Choroid plexus epithelial cell (primary cell): ENCODE measurements around the gene BRD7.

ENCODE experiments used
- DNase-seq: peaks from one replicate; pipeline ENCODE4 v3.0.0-alpha.2; 2010; ENCODE audit warnings: low read depth
- H3K4me3 ChIP-seq: 2 replicates; pipeline ENCODE4 v1.5.1; 2011; ENCODE audit warnings: low read depth, mild to moderate bottlenecking, control low read depth, low read length, moderate library complexity
- CTCF ChIP-seq: conservative IDR thresholded peaks from 2 replicates; pipeline ENCODE4 v1.5.1; 2011; ENCODE audit warnings: low read depth, mild to moderate bottlenecking, control low read depth, inconsistent platforms, low read length, moderate library complexity

BRD7 gene

GRCh38 chr16:50292566-50292948, 76.2 kb downstream of the BRD7 start:
- no peak for TF ChIP-seq CTCF
- no peak overlapping the region for H3K4me3 ChIP-seq
- DNase-seq: no peak

DNA sequence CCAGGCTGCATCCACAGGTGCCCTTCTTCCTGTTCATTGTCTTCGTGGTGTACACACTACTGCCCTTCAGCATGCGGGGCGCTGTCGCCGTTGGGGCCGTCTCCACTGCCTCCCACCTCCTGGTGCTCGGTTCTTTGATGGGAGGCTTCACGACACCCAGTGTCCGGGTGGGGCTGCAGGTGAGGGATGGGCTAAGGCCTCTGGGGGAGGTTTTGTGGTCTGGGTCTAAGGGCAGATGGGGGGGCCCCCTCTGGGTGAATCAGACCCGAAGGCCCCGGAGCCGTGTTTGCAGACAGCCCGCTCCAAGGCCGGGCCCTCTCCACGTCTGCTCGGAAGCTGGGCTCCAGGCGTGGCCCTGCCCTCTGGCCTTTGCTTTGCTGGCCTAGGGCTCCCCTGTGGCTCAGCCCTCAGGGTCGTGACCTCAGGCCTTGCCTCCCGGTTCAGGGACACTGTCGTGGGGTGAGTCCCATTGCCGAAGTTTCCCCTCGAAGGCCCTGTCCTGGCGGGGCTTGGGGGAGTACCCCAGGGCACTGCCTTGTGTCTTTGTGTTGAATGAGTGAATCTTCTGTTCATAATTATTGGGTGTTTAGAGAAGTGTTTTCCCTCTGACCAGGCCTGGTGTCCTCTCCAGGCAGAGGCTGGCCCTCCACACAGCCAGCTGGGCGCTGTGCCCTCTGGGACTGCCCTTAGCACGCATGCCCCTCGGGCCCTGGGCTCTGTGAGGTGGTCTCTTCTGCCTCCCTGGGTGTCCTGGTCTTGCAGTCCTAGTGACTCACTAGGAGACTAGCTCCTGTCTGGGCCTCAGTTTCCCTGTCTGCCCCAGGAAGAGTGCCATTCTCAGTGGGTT, 76.8 kb downstream of the BRD7 start:
- TF ChIP-seq CTCF: no peak
- no peak for DNase-seq
- no peak overlapping the region for H3K4me3 ChIP-seq

- H3K4me3 ChIP-seq: no peak overlapping the region
- DNase-seq: no peak
- TF ChIP-seq CTCF: no peak
These were observed 77.9 kb downstream of the BRD7 start for GRCh38 chr16:50290856-50291255.

DNA sequence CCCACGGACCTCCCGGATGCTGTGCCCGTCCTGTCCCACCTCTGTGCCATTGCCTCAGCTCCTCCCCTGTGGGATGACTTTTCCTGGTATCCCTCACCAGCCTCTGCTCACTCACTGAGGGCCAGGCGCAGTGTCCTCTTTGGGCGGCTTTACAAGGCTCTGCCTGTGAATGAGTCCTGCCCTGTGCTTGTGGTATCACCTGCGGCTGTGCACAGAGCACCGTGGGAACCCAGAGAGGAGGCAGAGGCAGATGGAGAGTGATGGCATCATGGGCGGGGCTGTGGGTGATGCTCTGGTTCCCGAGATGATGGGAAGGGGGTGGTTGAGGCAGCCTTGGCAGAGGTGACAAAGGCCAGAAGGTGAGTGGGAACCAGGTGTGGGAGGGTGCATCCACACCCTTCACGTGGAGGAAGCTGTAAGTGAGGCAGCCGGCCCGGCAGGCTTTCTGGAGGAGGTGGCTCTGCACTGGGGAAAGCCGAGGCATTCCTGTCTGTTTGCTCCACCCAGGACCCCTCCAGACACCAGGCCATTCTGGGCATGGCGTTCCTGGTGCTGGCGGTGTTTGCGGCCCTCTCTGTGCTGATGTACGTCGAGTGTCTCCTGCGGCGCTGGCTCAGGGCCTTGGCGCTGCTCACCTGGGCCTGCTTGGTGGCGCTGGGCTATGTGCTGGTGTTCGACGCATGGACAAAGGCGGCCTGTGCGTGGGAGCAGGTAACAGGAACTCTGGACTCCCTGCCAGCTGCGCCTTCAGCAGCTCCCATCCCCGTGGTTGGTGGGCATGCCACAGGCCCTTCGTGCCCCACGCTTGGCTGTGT, 78.6 kb downstream of the BRD7 start:
- no peak overlapping the region for H3K4me3 ChIP-seq
- no peak for TF ChIP-seq CTCF
- DNase-seq: no peak

DNA sequence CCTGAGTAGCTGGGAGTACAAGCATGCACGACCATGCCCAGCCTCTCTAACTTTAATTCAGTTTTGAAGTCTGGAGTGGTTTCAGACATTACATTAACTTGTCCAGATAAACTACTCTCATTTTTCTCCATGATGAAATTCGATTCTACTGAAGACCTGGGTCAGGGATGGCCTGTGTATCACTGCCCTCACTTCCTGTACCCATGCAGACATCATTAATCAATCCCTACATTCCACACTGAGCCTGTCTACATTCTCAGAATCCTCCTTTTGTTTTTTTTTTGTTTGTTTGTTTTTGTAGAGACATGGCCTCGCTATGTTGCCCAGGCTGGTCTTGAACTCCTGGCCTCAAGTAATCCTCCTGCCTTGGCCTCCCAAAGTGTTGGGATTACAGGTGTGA, 79.9 kb downstream of the BRD7 start:
- H3K4me3 ChIP-seq: no peak overlapping the region
- TF ChIP-seq CTCF: no peak
- DNase-seq: no peak

GRCh38 chr16:50288026-50288425, 80.8 kb downstream of the BRD7 start:
- TF ChIP-seq CTCF: no peak
- no peak overlapping the region for H3K4me3 ChIP-seq
- no peak for DNase-seq
